Astrocyte (in vitro differentiated cells and primary cell): Measurements from ENCODE around the gene NMB.

Experiments used
- EZH2 ChIP-seq: IDR thresholded peaks from 2 replicates; pipeline ENCODE4 v1.6.1; 2012; ENCODE audit warnings: mild to moderate bottlenecking, low read length, inconsistent platforms; ENCODE audit not compliant: insufficient read depth
- TF ChIP-seq, protein P1 (sequence below): IDR thresholded peaks from 2 replicates; pipeline ENCODE4 v1.5.1; 2011; ENCODE audit warnings: low read depth, mild to moderate bottlenecking, inconsistent platforms, low read length, moderate library complexity; ENCODE audit not compliant: insufficient read depth

DNA sequence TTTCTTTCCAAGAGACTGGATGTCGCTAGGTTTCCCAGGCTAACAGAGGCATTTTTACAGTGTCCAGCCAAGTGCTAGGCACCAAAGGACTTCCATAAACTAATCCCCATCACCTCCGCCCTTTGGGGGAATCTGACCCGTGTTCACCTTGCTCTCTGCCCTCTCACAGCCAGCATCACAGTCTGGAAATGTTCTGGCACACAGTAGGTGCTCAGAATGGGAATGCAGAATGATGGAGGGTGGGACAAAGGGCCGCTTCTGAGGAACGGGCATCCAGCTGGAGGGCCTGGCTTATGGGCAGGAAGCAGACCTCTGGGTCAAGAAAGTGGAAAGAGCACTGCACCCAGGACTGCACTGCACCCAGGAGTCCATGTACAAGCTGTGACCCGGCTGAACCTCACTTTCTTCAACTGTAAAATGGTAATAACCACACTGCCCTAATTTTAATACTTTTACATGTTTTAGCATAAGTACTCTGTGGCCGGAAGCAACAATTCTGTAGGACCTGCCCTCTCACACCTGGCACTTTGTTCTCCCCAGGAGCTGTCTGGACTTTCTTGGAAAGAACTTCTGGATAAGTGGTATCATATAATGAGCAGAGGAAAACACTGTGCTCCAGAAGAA, 901 bp upstream of the NMB start:
- TF ChIP-seq, protein P1, sequence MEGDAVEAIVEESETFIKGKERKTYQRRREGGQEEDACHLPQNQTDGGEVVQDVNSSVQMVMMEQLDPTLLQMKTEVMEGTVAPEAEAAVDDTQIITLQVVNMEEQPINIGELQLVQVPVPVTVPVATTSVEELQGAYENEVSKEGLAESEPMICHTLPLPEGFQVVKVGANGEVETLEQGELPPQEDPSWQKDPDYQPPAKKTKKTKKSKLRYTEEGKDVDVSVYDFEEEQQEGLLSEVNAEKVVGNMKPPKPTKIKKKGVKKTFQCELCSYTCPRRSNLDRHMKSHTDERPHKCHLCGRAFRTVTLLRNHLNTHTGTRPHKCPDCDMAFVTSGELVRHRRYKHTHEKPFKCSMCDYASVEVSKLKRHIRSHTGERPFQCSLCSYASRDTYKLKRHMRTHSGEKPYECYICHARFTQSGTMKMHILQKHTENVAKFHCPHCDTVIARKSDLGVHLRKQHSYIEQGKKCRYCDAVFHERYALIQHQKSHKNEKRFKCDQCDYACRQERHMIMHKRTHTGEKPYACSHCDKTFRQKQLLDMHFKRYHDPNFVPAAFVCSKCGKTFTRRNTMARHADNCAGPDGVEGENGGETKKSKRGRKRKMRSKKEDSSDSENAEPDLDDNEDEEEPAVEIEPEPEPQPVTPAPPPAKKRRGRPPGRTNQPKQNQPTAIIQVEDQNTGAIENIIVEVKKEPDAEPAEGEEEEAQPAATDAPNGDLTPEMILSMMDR: no peak
- TF ChIP-seq EZH2: no peak
